ENCODE data around the gene NEGR1. TPM values are rescaled to one million over a fixed set of nuclear protein-coding genes. Genes with fewer than 3 reads are reported as not detected.

Gene NEGR1
- total RNA-seq, 1 donor from 2014 or later: 9.7 TPM

DNA sequence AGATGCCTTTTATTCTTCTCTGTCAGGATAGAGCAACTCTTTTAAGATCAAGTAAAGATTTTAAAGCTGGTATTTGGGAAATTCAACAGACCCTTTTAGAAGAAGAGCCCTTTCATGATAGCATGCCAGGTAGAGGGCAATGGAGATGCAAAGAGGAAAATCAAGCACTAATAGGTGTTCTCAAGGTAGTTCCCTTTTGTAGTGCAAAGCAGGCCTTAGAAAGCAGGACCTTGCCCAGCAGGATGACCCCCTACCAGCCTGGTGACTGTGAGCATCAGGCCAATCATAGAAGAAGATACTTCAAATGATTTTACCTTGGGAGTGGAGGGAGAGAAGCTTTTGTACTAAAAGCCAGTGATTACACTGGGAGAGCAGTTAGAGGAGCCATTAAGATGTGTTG, 820.1 kb downstream of the NEGR1 start:
- no peaks in the 10 kb centered on the region for H3K27me3 ChIP-seq (ENCODE audit: low read depth)
- intact Hi-C loops (cut with micrococcal nuclease): no loop called here

GRCh38 chr1:71461416-71461815, 820.9 kb downstream of the NEGR1 start:
- no peak for DNase-seq
- H3K9me3 ChIP-seq (replicated peaks): no peaks in the 10 kb centered on the region
- no peaks in the 10 kb centered on the region for H3K36me3 ChIP-seq
- intact Hi-C loops (cut with micrococcal nuclease): no loop called here
- H3K4me1 ChIP-seq: peaks cover 30% of the 10 kb centered on the region
- no peaks in the 10 kb centered on the region for H3K27me3 ChIP-seq (ENCODE audit: low read depth)
- TF ChIP-seq CTCF (IDR thresholded peaks at IDR 0.05; ENCODE audit: borderline replicate concordance): no peak
- no peak overlapping the region for H3K4me3 ChIP-seq
- H3K27ac ChIP-seq (replicated peaks): no peak overlapping the region

More for the DNA sequence above, 820.1 kb downstream of the NEGR1 start:
- TF ChIP-seq CTCF (IDR thresholded peaks at IDR 0.05; ENCODE audit: borderline replicate concordance): no peak
- no peaks in the 10 kb centered on the region for H3K36me3 ChIP-seq
- DNase-seq: no peak
- no peak overlapping the region for H3K4me3 ChIP-seq
- no peaks in the 10 kb centered on the region for H3K9me3 ChIP-seq (replicated peaks)
- H3K27ac ChIP-seq (replicated peaks): no peak overlapping the region
- peaks cover 30% of the 10 kb centered on the region for H3K4me1 ChIP-seq

DNA sequence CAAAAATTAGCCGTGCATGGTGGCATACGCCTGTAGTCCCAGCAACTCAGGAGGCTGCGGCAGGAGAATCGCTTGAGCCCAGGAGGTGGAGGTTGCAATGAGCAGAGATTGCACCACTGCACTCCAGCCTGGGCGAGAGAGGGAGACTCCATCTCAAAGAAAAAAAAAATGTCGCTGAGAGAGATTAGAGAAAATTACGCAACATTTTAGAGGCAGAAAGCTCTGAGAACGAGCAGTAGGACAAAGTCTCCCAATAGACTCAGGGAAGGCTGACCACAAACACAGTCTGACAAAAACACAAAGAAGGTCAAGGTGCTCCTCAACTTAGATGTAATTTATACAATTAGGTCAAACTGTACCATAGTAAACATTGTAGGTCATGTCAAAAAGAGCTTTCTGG, 833.9 kb downstream of the NEGR1 start:
- intact Hi-C loops (cut with micrococcal nuclease): no loop called here
- TF ChIP-seq CTCF (IDR thresholded peaks at IDR 0.05; ENCODE audit: borderline replicate concordance): no peak
- H3K27ac ChIP-seq (replicated peaks): no peak overlapping the region
- no peaks in the 10 kb centered on the region for H3K4me1 ChIP-seq
- H3K9me3 ChIP-seq (replicated peaks): no peaks in the 10 kb centered on the region
- no peak for DNase-seq
- H3K4me3 ChIP-seq: no peak overlapping the region
- no peaks in the 10 kb centered on the region for H3K27me3 ChIP-seq (ENCODE audit: low read depth)
- H3K36me3 ChIP-seq: no peaks in the 10 kb centered on the region

DNA sequence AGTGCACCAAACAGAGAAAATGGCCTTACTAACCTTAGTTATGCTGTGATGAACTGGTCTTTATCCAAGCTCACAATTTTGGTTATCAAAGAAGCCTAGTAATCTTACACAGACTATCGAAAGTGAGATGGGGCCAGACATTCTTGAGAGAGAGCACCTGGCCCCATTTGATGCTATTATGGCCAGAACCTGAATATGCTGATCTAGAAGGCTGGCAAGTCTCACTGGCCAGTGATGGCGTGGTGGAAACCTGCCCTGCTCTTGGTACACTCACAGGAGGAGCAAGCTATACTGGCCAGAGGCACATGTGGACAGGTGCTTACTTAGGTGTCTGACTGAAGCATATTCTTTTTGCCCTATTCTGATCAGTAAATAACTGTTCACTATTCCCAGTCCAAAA, 843.7 kb downstream of the NEGR1 start:
- no peak for DNase-seq
- intact Hi-C loops (cut with micrococcal nuclease): no loop called here
- H3K9me3 ChIP-seq (replicated peaks): no peaks in the 10 kb centered on the region
- H3K27ac ChIP-seq (replicated peaks): no peak overlapping the region
- no peak for TF ChIP-seq CTCF (IDR thresholded peaks at IDR 0.05; ENCODE audit: borderline replicate concordance)
- H3K4me1 ChIP-seq: no peaks in the 10 kb centered on the region
- H3K36me3 ChIP-seq: no peaks in the 10 kb centered on the region
- H3K27me3 ChIP-seq (ENCODE audit: low read depth): no peaks in the 10 kb centered on the region
- no peak overlapping the region for H3K4me3 ChIP-seq

- no peak for DNase-seq
- intact Hi-C loops (cut with micrococcal nuclease): no loop called here
- Histone ChIP-seq H3K27ac (replicated peaks) (no peak overlapping the region), H3K4me1 (no peaks in the 10 kb centered on the region), H3K9me3 (replicated peaks) (no peaks in the 10 kb centered on the region), H3K27me3 (ENCODE audit: low read depth) (no peaks in the 10 kb centered on the region), H3K36me3 (no peaks in the 10 kb centered on the region), H3K4me3 (no peak overlapping the region)
- TF ChIP-seq CTCF (IDR thresholded peaks at IDR 0.05; ENCODE audit: borderline replicate concordance): no peak
These were observed 846.4 kb downstream of the NEGR1 start for GRCh38 chr1:71435951-71436350.

DNA sequence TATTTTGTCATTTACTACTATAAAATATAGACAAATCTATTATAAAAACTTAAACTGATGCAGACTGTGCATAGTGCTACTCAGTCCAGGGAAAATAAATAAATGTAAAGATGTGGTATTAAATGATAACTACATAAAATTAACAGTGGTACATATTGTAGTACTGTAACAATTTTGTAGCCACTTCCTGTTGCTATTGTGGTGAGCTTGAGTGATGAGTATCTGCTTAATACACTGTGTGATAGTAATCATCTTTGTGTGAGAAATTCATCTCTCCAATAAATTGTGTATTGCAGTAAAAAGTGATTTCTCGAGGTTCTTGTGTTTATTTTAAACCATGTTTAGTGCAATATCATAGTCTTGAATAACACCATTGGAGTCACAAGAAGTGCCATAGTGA, 848.1 kb downstream of the NEGR1 start:
- Histone ChIP-seq H3K27me3 (ENCODE audit: low read depth) (no peaks in the 10 kb centered on the region), H3K4me1 (no peaks in the 10 kb centered on the region), H3K4me3 (no peak overlapping the region), H3K27ac (replicated peaks) (no peak overlapping the region), H3K9me3 (replicated peaks) (no peaks in the 10 kb centered on the region), H3K36me3 (no peaks in the 10 kb centered on the region)
- no peak for DNase-seq
- TF ChIP-seq CTCF (IDR thresholded peaks at IDR 0.05; ENCODE audit: borderline replicate concordance): no peak
- intact Hi-C loops (cut with micrococcal nuclease): no loop called here

Measured in left ventricle myocardium inferior (tissue), 1 donor.